Measurements from ENCODE around the gene CARMIL3.

The CARMIL3 gene

GRCh38 chr14:24054646-24055045 is 2.8 kb downstream of the CARMIL3 start:
- H3K4me3 ChIP-seq (ENCODE audit: low read depth, low read length) = no peak overlapping the region
- no peak for TF ChIP-seq CTCF (IDR thresholded peaks at IDR 0.05; ENCODE audit: insufficient read depth, low read depth, low read length, missing control alignments)
- no peak for DNase-seq (ENCODE audit: low read depth)

GRCh38 chr14:24055971-24056799 is 4.4 kb downstream of the CARMIL3 start:
- no peak for TF ChIP-seq CTCF (IDR thresholded peaks at IDR 0.05; ENCODE audit: insufficient read depth, low read depth, low read length, missing control alignments)
- H3K4me3 ChIP-seq (ENCODE audit: low read depth, low read length) = no peak overlapping the region
- DNase-seq (ENCODE audit: low read depth) = no peak

GRCh38 chr14:24056800-24057184 is 5.0 kb downstream of the CARMIL3 start:
- TF ChIP-seq CTCF (IDR thresholded peaks at IDR 0.05; ENCODE audit: insufficient read depth, low read depth, low read length, missing control alignments) = no peak
- no peak overlapping the region for H3K4me3 ChIP-seq (ENCODE audit: low read depth, low read length)
- DNase-seq (ENCODE audit: low read depth) = no peak

GRCh38 chr14:24057271-24057670 is 5.5 kb downstream of the CARMIL3 start:
- TF ChIP-seq CTCF (IDR thresholded peaks at IDR 0.05; ENCODE audit: insufficient read depth, low read depth, low read length, missing control alignments) = no peak
- DNase-seq (ENCODE audit: low read depth) = no peak
- no peak overlapping the region for H3K4me3 ChIP-seq (ENCODE audit: low read depth, low read length)

- H3K4me3 ChIP-seq (ENCODE audit: low read depth, low read length) = no peak overlapping the region
- TF ChIP-seq CTCF (IDR thresholded peaks at IDR 0.05; ENCODE audit: insufficient read depth, low read depth, low read length, missing control alignments) = no peak
- DNase-seq (ENCODE audit: low read depth) = no peak
These were observed 6.1 kb downstream of the CARMIL3 start for GRCh38 chr14:24057867-24058259.

- no peak overlapping the region for H3K4me3 ChIP-seq (ENCODE audit: low read depth, low read length)
- peak; percentile 88 for TF ChIP-seq CTCF (IDR thresholded peaks at IDR 0.05; ENCODE audit: insufficient read depth, low read depth, low read length, missing control alignments)
- peak; percentile 77 for DNase-seq (ENCODE audit: low read depth)
These were observed 6.6 kb downstream of the CARMIL3 start for GRCh38 chr14:24058260-24058950.

Data from GM12865 (cell line).